ENCODE measurements around the gene CSMD2.
A peak's percentile ranks its signal among the peaks of the same experiment; 100 is the strongest.

Gene CSMD2

DNA sequence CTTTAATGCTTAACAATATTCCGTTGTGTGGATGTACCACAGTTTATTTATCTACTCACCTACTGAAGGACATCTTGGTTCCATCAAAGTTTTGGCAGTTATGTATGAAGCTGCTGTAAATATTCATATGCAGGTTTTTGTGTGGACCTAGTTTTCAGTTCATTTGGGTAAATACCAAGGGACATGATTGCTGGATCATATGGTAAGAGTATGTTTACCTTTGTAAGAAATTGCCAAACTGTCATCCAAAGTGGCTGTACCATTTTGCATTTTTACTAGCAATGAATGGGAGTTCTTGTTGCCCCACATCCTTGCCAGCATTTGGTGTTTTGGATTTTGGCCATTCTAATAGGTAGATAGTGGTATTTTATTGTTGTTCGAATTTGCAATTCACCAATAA, 682.6 kb downstream of the CSMD2 start:
- DNase-seq (ENCODE audit: low read depth) = no peak
- TF ChIP-seq, protein P1, sequence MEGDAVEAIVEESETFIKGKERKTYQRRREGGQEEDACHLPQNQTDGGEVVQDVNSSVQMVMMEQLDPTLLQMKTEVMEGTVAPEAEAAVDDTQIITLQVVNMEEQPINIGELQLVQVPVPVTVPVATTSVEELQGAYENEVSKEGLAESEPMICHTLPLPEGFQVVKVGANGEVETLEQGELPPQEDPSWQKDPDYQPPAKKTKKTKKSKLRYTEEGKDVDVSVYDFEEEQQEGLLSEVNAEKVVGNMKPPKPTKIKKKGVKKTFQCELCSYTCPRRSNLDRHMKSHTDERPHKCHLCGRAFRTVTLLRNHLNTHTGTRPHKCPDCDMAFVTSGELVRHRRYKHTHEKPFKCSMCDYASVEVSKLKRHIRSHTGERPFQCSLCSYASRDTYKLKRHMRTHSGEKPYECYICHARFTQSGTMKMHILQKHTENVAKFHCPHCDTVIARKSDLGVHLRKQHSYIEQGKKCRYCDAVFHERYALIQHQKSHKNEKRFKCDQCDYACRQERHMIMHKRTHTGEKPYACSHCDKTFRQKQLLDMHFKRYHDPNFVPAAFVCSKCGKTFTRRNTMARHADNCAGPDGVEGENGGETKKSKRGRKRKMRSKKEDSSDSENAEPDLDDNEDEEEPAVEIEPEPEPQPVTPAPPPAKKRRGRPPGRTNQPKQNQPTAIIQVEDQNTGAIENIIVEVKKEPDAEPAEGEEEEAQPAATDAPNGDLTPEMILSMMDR (IDR thresholded peaks at IDR 0.05; ENCODE audit: low read depth, low read length, missing control alignments) = no peak
- no peak overlapping the region for H3K4me3 ChIP-seq (ENCODE audit: low read depth, low read length)

DNA sequence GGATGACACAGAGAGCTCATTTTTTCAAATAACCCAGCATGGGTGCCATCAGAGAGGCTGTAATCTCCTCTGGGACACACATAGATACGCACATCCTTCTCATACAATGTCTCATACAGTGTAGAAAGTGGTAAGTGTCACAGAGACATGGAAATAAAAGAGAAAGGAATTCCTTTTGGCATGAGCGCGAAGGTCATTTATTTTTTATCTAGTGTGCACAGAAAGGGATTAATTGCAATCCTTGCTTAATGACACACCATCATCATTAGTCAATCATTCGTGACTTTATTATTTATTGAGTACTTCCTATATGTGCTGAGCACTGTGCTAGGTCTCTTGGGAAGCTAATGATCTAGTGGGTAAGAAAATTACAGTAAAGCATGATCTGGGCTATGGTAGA, 687.6 kb downstream of the CSMD2 start:
- no peak overlapping the region for H3K4me3 ChIP-seq (ENCODE audit: low read depth, low read length)
- TF ChIP-seq, protein P1 (IDR thresholded peaks at IDR 0.05; ENCODE audit: low read depth, low read length, missing control alignments) = no peak
- no peak for DNase-seq (ENCODE audit: low read depth)

DNA sequence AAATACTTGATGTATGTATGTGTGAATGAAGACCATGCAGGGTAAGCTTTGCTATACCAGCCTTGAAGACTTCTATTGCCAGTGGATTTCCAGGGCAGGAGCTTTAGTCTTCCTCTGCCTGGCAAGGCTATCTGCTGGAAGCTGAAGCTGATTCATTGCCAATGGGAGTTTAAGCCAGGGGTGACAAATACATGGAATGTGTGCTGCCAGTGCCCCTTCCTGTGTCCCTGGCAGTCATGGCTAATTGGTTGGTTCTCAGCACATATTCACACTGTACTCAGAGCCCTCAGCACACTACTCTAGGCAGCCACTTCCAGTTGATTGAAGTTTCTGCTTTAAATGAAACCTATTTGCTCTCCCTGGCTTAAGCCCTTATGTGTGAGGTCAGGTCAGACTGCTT, 691.1 kb downstream of the CSMD2 start:
- TF ChIP-seq, protein P1 (IDR thresholded peaks at IDR 0.05; ENCODE audit: low read depth, low read length, missing control alignments) = no peak
- DNase-seq (ENCODE audit: low read depth) = no peak
- H3K4me3 ChIP-seq (ENCODE audit: low read depth, low read length) = no peak overlapping the region

DNA sequence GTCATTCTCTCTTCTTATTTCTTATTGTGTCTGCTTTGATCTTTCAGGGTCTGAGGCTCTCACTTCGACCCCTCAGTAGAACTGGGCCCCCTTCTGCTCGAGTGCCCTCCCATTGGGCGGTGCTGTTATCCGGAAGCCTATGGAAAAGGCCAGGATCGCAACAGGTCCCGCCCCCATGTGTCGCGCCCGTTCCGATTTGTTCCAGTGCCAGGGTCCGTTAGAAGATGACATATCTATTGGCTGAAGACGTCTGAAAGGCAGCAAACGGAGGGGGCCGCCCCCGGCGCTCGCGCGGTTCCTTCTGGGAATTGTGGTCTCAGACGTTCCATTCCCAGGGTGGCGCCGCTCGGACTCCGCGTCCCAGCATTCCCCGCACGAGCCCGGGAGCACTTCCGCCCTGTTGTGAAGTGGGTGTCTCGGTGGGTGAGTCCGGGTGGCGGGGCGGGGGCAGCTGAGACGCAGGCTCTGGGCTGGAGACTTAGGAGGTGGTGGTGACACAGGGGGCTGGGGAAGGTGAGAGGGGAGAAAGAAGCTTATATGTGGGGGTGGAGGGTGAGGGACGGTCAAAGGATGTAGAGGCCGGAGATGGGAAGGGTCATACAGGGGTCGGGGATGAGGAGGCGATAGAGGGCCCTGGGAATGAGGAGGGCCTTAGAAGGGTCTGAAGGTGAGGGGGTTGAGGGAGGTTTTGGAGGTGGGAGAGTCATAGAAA, 692.6 kb downstream of the CSMD2 start, which contains the start of gene ZSCAN20:
Gene ZSCAN20 (plus strand): TSS at position 377 of the 712 bp plus-strand sequence. CDS start 6,644 bp downstream, outside the sequence.
- DNase-seq (ENCODE audit: low read depth) = peak; percentile 90
- TF ChIP-seq, protein P1 (IDR thresholded peaks at IDR 0.05; ENCODE audit: low read depth, low read length, missing control alignments) = no peak
- peak within 1 kb of the TSS; percentile 66 for H3K4me3 ChIP-seq (ENCODE audit: low read depth, low read length)

DNA sequence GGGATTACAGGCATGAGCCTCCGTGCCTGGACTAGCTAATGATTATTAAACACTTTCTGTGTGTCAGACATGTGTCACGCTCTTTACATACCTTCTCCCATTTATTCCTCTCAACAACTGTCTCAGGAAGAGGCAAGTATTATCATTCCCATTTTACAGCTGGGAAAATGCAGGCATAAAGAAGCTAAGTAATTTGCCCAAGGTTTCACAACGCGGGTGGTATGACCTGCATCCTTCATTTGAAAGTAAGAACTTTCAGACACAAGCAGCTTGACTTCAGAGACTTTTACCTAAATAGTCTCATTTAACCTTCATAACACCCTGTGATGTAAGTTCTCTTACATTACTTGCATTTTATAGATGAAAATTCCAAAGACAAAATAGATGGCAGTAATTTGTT, 693.6 kb downstream of the CSMD2 start:
- no peak for DNase-seq (ENCODE audit: low read depth)
- no peak overlapping the region for H3K4me3 ChIP-seq (ENCODE audit: low read depth, low read length)
- TF ChIP-seq, protein P1 (IDR thresholded peaks at IDR 0.05; ENCODE audit: low read depth, low read length, missing control alignments) = no peak

DNA sequence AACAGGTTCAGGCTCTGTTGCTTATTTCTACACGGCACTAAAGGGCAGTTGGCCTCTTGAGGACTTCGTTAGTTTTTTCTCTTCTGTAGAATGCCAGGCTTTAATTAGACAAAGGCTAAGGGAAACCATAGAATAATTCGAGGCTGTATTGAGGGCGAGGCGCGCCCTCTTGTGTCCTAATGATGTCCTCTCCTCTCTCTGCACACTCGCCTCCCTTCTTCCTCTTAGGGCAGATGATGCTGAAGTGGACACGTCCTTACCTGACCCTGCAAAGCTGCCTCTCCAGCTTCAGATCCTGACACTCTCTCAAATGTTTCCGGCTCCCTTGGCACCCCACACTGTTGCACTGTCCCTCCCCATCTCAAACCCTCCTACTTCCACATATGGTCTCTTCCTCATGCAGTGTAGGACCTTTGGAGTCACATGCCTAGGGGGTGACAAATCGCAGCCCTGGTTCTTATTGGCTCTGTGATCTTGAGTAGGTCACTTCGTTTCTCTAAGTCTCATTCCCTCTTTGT, 694.5 kb downstream of the CSMD2 start:
- no peak overlapping the region for H3K4me3 ChIP-seq (ENCODE audit: low read depth, low read length)
- no peak for DNase-seq (ENCODE audit: low read depth)
- TF ChIP-seq, protein P1 (IDR thresholded peaks at IDR 0.05; ENCODE audit: low read depth, low read length, missing control alignments) = peak; percentile 85

DNA sequence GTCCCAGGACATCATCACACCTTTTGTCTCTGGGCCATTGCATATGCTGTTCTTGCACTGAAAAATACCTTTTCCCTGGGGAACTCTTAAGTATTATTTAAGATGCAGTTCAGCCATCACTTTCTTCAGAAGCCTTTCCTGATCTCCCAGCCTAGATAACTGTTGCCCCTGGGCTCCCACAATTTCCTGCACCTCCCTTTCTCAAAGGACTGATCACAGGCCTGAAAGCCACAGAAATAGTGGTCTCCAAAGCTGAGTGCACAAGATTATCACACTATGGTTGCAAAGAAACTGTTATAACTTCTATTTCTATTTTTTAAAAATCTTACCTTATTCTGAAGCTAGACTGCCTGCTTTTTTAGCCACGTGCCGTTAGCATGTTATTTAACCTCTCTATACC, 695.3 kb downstream of the CSMD2 start:
- no peak overlapping the region for H3K4me3 ChIP-seq (ENCODE audit: low read depth, low read length)
- TF ChIP-seq, protein P1 (IDR thresholded peaks at IDR 0.05; ENCODE audit: low read depth, low read length, missing control alignments) = no peak
- no peak for DNase-seq (ENCODE audit: low read depth)
